PC-3 (cell line): Measurements from ENCODE around the gene LEKR1. TPM values are rescaled to one million over a fixed set of nuclear protein-coding genes. Genes with fewer than 3 reads are reported as not detected.

Experiments used
- ATAC-seq: fragments of 200-7000 bp; cut with Tn5 transposase; 2 replicates; pipeline ENCODE4 v1.9.1; 2020; ENCODE audit warnings: mild to moderate bottlenecking, moderate library complexity
- BruUV-seq: library from RNA; stranded (reverse); fragments of 400-500 nt; replicated peaks from 2 replicates; lab custom pipeline; 2021; lab: Mats Ljungman, UMichigan
- CTCF ChIA-PET: fragments of 300-600 bp; sonication (Branson Sonifier 250); formaldehyde crosslinking; loops from one replicate; lab custom pipeline; 2022; ENCODE audit warnings: antibody characterized with exemption; lab: Charles Lee
- POLR2A ChIA-PET: fragments of 300-600 bp; sonication (Branson Sonifier 250); formaldehyde crosslinking; loops from one replicate; lab custom pipeline; 2022; ENCODE audit warnings: antibody characterized with exemption; ENCODE audit not compliant: unreplicated experiment; lab: Charles Lee
- DNase-seq: peaks from one replicate; pipeline ENCODE4 v3.0.0-alpha.2; 2015
- H2AFZ ChIP-seq: fragments of 300-600 bp; sonication (generic); 2 replicates; pipeline ENCODE4 v1.6.0; 2016; ENCODE audit warnings: antibody characterized with exemption, low read length
- H3F3A ChIP-seq: fragments of 300-600 bp; sonication (generic); one replicate; pipeline ENCODE4 v1.6.0; 2017; ENCODE audit warnings: antibody characterized with exemption, low read length, control low read depth, mild to moderate bottlenecking; ENCODE audit not compliant: unreplicated experiment
- H3K27ac ChIP-seq: fragments of 300-600 bp; sonication (generic); 2 replicates; pipeline ENCODE4 v1.5.1; 2016; ENCODE audit warnings: mild to moderate bottlenecking, low read length
- H3K27me3 ChIP-seq: fragments of 300-600 bp; sonication (generic); 2 replicates; pipeline ENCODE4 v1.6.1; 2016; ENCODE audit warnings: low read length, mixed read lengths
- H3K36me3 ChIP-seq: fragments of 300-600 bp; sonication (generic); 2 replicates; pipeline ENCODE4 v1.6.1; 2016; ENCODE audit warnings: low read depth, mixed run types, low read length, mixed read lengths
- H3K4me1 ChIP-seq: fragments of 300-600 bp; sonication (generic); 2 replicates; pipeline ENCODE4 v1.5.1; 2016; ENCODE audit warnings: low read length; ENCODE audit not compliant: insufficient read depth
- H3K4me2 ChIP-seq: fragments of 300-600 bp; sonication (generic); 2 replicates; pipeline ENCODE4 v1.6.0; 2016; ENCODE audit warnings: low read length
- H3K4me3 ChIP-seq: fragments of 300-600 bp; sonication (generic); 2 replicates; pipeline ENCODE4 v1.5.1; 2016; ENCODE audit warnings: mild to moderate bottlenecking, low read length, mixed read lengths
- H3K79me2 ChIP-seq: fragments of 300-600 bp; sonication (generic); 2 replicates; pipeline ENCODE4 v1.6.1; 2017; ENCODE audit warnings: low read length, mixed read lengths
- H3K9ac ChIP-seq: fragments of 300-600 bp; sonication (generic); 2 replicates; pipeline ENCODE4 v1.6.0; 2016; ENCODE audit warnings: mild to moderate bottlenecking, low read length
- H3K9me2 ChIP-seq: fragments of 300-600 bp; sonication (generic); replicated peaks from 2 replicates; pipeline ENCODE4 v1.6.1; 2016; ENCODE audit warnings: mixed run types, low read length, mixed read lengths
- H3K9me3 ChIP-seq: fragments of 300-600 bp; sonication (generic); 2 replicates; pipeline ENCODE4 v1.6.1; 2016; ENCODE audit warnings: low read length, mixed read lengths
- H4K20me1 ChIP-seq: fragments of 300-600 bp; sonication (generic); 2 replicates; pipeline ENCODE4 v1.6.1; 2016; ENCODE audit warnings: low read length, mixed read lengths
- EZH2 ChIP-seq: fragments of 300-600 bp; sonication (generic); IDR thresholded peaks from one replicate; pipeline ENCODE4 v1.6.1; 2017; ENCODE audit warnings: antibody characterized with exemption, mild to moderate bottlenecking, low read length; ENCODE audit not compliant: unreplicated experiment
- EZH2phosphoT487 ChIP-seq: fragments of 300-600 bp; sonication (generic); IDR thresholded peaks from 2 replicates; pipeline ENCODE4 v1.6.1; 2018; ENCODE audit warnings: mild to moderate bottlenecking, antibody characterized with exemption, low read length, borderline replicate concordance
- intact Hi-C: fragments of 100-400 bp; cut with micrococcal nuclease; formaldehyde crosslinking; loops from 2 replicates; pipeline ENCODE4 v1.9.0; 2023
- total RNA-seq: library from RNA; depleted of rRNA; stranded (reverse); fragments of >200 nt; gene quantifications from 2 replicates; pipeline ENCODE4 v1.2.3, GENCODE V29; 2014
- TF ChIP-seq, protein P1 (sequence below): fragments of 300-600 bp; sonication (generic); conservative IDR thresholded peaks from 2 replicates; pipeline ENCODE4 v1.5.1; 2017; ENCODE audit warnings: antibody characterized with exemption, low read depth, mild to moderate bottlenecking, low read length

LEKR1 gene
- total RNA-seq, 1 experiment from 2014 or later = 0.15 TPM

DNA sequence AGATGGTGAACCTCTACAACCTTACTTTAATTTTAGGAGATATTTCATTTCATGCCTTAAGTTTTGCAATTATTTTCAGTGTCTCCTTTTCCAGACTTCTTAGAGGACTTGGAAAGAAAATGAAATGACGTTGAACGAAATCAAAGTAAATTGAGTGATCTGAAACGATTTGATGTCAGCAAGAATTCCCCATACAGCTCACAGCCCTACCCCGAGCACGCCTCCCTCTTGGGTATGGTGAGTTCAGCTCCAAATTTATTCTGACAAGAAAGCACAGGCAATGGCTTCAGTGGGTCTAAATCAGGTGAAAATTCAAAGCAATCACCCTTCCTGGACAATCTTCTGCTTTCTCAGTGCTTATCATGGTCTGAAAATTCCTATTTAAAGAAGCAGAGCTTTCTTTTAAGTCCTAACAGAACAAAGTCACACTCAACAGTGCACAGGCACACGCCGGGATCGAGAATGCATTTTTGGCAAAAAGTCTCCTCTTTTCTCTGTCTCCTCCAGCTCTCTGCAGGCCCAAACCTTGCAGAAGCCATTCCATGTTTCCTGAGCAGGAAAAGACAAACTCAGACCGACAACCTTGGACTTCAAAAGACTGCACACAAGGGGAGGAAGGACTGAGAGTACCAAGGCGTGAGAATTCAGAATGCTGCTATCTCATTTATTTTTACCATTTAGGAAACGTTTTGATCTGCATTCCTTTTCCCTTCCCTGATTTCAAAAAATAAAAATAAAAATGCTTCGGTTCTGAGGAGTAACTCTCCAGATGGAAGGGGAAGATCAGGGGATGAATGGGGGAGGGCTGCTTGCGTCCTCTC lies 261.8 kb downstream of the LEKR1 start:
- ChIA-PET POLR2A (interaction anchor here (0.6 to 2.1 kb wide), 12 partner anchors 34 to 553 kb away, joined by 3 to 23 read pairs (median 5); partner anchors contain the start of gene TIPARP), CTCF (interaction anchor here (0.7 to 2.5 kb wide), 6 partner anchors 42 to 553 kb away, joined by 3 to 16 read pairs (median 6); no protein-coding TSS in a partner anchor)
- Histone ChIP-seq H3K4me1 (peaks cover 48% of the 10 kb centered on the region), H3K79me2 (no peaks in the 10 kb centered on the region), H3K4me3 (peak overlapping the region; percentile 70), H3K27ac (peak overlapping the region; percentile 98), H3F3A (no peaks in the 10 kb centered on the region), H3K4me2 (peak overlapping the region; percentile 92), H3K9me2 (no peaks in the 10 kb centered on the region), H3K36me3 (no peaks in the 10 kb centered on the region), H3K27me3 (no peaks in the 10 kb centered on the region), H2AFZ (peak overlapping the region; percentile 76), H4K20me1 (no peaks in the 10 kb centered on the region), H3K9ac (peak overlapping the region; percentile 94), H3K9me3 (no peaks in the 10 kb centered on the region)
- TF ChIP-seq, protein P1, sequence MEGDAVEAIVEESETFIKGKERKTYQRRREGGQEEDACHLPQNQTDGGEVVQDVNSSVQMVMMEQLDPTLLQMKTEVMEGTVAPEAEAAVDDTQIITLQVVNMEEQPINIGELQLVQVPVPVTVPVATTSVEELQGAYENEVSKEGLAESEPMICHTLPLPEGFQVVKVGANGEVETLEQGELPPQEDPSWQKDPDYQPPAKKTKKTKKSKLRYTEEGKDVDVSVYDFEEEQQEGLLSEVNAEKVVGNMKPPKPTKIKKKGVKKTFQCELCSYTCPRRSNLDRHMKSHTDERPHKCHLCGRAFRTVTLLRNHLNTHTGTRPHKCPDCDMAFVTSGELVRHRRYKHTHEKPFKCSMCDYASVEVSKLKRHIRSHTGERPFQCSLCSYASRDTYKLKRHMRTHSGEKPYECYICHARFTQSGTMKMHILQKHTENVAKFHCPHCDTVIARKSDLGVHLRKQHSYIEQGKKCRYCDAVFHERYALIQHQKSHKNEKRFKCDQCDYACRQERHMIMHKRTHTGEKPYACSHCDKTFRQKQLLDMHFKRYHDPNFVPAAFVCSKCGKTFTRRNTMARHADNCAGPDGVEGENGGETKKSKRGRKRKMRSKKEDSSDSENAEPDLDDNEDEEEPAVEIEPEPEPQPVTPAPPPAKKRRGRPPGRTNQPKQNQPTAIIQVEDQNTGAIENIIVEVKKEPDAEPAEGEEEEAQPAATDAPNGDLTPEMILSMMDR = no peak
- TF ChIP-seq EZH2phosphoT487 (no peak), EZH2 (no peak)
- ATAC-seq = 0 out of 2 replicates have a peak, but pooled peaks have one; percentile 0
- BruUV-seq = TSS peak; percentile 93
- DNase-seq = peak; percentile 23
- intact Hi-C loops = loop anchor here (1.0 to 2.0 kb wide), 2 partner anchors 42 to 639 kb away; no protein-coding TSS in a partner anchor

DNA sequence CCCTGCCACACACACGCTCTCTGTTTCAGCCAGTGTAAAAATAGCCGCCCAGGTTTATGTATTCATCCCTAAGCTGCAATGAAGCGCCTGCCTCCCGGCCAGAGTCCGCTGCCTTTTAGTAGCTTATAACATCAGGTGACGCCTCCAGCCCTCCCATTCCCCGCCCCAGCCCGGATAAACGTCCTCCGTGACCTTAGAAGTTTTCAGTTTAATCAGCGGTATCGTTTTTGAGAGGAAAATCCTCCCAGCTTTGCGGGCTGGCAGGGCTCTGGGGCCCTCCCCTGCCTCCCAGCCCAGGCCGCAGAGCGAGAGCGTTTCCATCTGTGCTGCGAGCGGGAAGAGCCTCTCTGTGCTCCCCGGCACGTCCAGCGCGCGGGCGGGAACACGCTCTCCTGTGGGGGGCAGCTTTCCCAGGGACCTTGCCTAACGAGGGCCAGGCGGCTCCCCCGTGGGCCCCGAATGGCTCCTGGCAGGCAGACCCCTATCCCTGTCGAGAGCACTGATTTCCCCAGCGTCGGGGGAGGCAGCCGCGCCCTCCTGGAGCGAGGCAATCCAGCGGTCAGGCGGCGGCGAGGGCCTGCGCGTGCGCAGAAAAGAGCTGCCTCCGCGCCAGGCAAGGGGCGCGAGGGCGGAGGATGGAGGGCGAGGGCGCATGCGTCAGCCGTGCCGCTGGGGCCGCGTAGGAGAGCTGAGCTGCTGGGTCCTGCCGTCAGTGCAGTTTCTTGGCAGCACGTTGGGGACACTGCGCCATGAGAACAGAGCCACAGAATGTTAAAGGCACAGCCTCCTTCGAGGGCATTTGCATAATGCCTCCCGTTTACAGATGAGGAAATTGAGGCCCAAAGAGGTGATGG lies 262.7 kb downstream of the LEKR1 start:
- Histone ChIP-seq H3K27me3 (no peaks in the 10 kb centered on the region), H3K9me3 (no peaks in the 10 kb centered on the region), H3K36me3 (no peaks in the 10 kb centered on the region), H2AFZ (peak overlapping the region; percentile 76), H3F3A (no peaks in the 10 kb centered on the region), H3K9me2 (no peaks in the 10 kb centered on the region), H3K4me2 (peak overlapping the region; percentile 92), H3K79me2 (no peaks in the 10 kb centered on the region), H3K9ac (peak overlapping the region; percentile 94), H3K27ac (peak overlapping the region; percentile 98), H4K20me1 (no peaks in the 10 kb centered on the region), H3K4me1 (peaks cover 41% of the 10 kb centered on the region), H3K4me3 (peak overlapping the region; percentile 70)
- ChIA-PET CTCF (interaction anchor here (0.6 to 2.5 kb wide), 7 partner anchors 37 to 553 kb away, joined by 3 to 16 read pairs (median 6); no protein-coding TSS in a partner anchor), POLR2A (interaction anchor here (0.6 to 2.1 kb wide), 27 partner anchors 10 to 554 kb away, joined by 3 to 23 read pairs (median 4); partner anchors contain the start of genes CCNL1 and TIPARP)
- no peak for TF ChIP-seq EZH2phosphoT487
- TF ChIP-seq, protein P1 = peak; percentile 14; the same call in 1 of the 2 replicates
- ATAC-seq (peak; percentile 84), DNase-seq (peak; percentile 93)
- intact Hi-C loops = loop anchor here (1.0 to 2.0 kb wide), 2 partner anchors 41 to 640 kb away; no protein-coding TSS in a partner anchor
- no TSS peak for BruUV-seq
